ENCODE measurements around the gene ADSS2. TPM values are rescaled to one million over a fixed set of nuclear protein-coding genes. Genes with fewer than 3 reads are reported as not detected.

The ADSS2 gene
- polyA plus RNA-seq, 3 donors, result 24.4 to 33.5 (median 26.3) TPM

DNA sequence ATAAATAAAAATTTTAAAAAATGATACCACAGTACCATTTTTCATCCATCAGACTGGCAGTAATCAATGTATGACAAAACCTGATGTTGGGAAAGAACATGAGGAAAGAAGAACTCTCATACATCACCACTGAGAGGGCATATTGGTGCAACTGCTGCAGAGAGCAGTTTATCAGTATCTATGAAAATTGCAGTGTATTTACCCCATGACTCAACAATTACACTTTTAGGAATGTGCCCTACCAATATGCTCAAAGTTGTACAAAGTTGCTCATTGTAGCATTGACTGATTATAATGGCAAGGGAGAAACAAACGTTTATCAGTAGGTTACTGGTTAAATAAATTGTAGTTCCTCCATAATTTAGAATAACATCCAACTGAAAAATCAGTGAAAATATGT is 46.1 kb upstream of the ADSS2 start:
- intact Hi-C loops (cut with micrococcal nuclease), result no loop called here
- H3K4me3 Mint-ChIP-seq, result no peak overlapping the region
- peaks cover 0 to 14% (median 10%) of the 10 kb centered on the region in 7 donors for H3K9me3 Mint-ChIP-seq
- H3K36me3 Mint-ChIP-seq, result no peaks in the 10 kb centered on the region
- H3K27me3 Mint-ChIP-seq (ENCODE audit: low read depth in 3 of 3), result peaks cover 0 to 2% (median 0%) of the 10 kb centered on the region in 3 donors
- Histone ChIP-seq H3K9ac (ENCODE audit: insufficient read depth, low read length, poor library complexity, severe bottlenecking) (no peak overlapping the region), H3K4me1 (ENCODE audit: control insufficient read depth in 1 of 2, insufficient read depth in 2 of 2, low read length in 2 of 2) (no peaks in the 10 kb centered on the region), H3K4me3 (replicated peaks in 1 of 3; ENCODE audit: low read depth in 2 of 3, low read length in 3 of 3) (no peak overlapping the region), H3K27ac (ENCODE audit: low read depth in 1 of 2, low read length in 2 of 2) (no peak overlapping the region), H3K79me2 (ENCODE audit: insufficient read depth, low read length) (no peaks in the 10 kb centered on the region), H4K20me1 (ENCODE audit: insufficient read depth, low read length) (no peaks in the 10 kb centered on the region), H3K9me3 (replicated peaks in 1 of 2; ENCODE audit: control insufficient read depth in 1 of 2, insufficient read depth in 1 of 2, low read length in 2 of 2) (no peaks in the 10 kb centered on the region), H2AFZ (ENCODE audit: insufficient read depth, low read depth, low read length, poor library complexity, severe bottlenecking) (no peak overlapping the region), H3K36me3 (replicated peaks in 1 of 2; ENCODE audit: control insufficient read depth in 1 of 2, insufficient read depth in 2 of 2, low read length in 2 of 2) (no peaks in the 10 kb centered on the region), H3K27me3 (ENCODE audit: control insufficient read depth in 2 of 2, insufficient read depth in 2 of 2, low read length in 2 of 2) (no peaks in the 10 kb centered on the region), H3K4me2 (replicated peaks; ENCODE audit: extremely low read depth, low read length, poor library complexity, severe bottlenecking) (no peak overlapping the region)
- TF ChIP-seq, protein P1, sequence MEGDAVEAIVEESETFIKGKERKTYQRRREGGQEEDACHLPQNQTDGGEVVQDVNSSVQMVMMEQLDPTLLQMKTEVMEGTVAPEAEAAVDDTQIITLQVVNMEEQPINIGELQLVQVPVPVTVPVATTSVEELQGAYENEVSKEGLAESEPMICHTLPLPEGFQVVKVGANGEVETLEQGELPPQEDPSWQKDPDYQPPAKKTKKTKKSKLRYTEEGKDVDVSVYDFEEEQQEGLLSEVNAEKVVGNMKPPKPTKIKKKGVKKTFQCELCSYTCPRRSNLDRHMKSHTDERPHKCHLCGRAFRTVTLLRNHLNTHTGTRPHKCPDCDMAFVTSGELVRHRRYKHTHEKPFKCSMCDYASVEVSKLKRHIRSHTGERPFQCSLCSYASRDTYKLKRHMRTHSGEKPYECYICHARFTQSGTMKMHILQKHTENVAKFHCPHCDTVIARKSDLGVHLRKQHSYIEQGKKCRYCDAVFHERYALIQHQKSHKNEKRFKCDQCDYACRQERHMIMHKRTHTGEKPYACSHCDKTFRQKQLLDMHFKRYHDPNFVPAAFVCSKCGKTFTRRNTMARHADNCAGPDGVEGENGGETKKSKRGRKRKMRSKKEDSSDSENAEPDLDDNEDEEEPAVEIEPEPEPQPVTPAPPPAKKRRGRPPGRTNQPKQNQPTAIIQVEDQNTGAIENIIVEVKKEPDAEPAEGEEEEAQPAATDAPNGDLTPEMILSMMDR (IDR thresholded peaks at IDR 0.05), result no peak
- H3K27ac Mint-ChIP-seq, result no peak overlapping the region
- WGBS (ENCODE audit: insufficient coverage), result no CpG with 5 or more reads among the region's 1 CpG
- no peaks in the 10 kb centered on the region for H3K4me1 Mint-ChIP-seq
- no peak for DNase-seq

DNA sequence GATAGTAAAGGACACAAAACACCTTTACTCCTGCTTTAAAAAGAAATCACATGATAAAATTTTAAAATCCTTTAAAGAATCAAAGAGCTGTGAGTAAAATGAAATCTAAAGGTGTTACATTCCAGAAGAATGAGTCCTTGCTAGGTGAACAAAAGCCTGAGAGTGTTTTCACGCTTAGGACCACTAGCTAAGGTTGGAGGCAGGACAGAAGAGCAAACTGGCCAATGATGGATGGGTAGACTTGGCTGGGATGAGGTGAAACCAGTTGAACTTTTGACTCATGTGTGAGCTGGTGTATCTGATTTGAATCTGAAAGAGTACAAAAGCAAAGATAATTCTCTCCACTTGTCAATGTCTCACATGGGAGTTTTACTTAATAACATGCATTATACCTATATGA is 44.5 kb upstream of the ADSS2 start:
- no peaks in the 10 kb centered on the region for H3K79me2 ChIP-seq (ENCODE audit: insufficient read depth, low read length)
- no peak overlapping the region for H3K4me3 ChIP-seq (replicated peaks in 1 of 3; ENCODE audit: low read depth in 2 of 3, low read length in 3 of 3)
- no peaks in the 10 kb centered on the region for H4K20me1 ChIP-seq (ENCODE audit: insufficient read depth, low read length)
- no peaks in the 10 kb centered on the region for H3K36me3 ChIP-seq (replicated peaks in 1 of 2; ENCODE audit: control insufficient read depth in 1 of 2, insufficient read depth in 2 of 2, low read length in 2 of 2)
- Mint-ChIP-seq H3K36me3 (no peaks in the 10 kb centered on the region), H3K27ac (no peak overlapping the region), H3K27me3 (ENCODE audit: low read depth in 3 of 3) (peaks cover 0 to 2% (median 0%) of the 10 kb centered on the region in 3 donors), H3K9me3 (peaks cover 3 to 14% (median 10%) of the 10 kb centered on the region in 7 donors), H3K4me3 (no peak overlapping the region), H3K4me1 (no peaks in the 10 kb centered on the region)
- no peaks in the 10 kb centered on the region for H3K27me3 ChIP-seq (ENCODE audit: control insufficient read depth in 2 of 2, insufficient read depth in 2 of 2, low read length in 2 of 2)
- WGBS (ENCODE audit: insufficient coverage), result 100% methylated on average over 1 of the region's 1 CpG
- H3K4me1 ChIP-seq (ENCODE audit: control insufficient read depth in 1 of 2, insufficient read depth in 2 of 2, low read length in 2 of 2), result no peaks in the 10 kb centered on the region
- no peaks in the 10 kb centered on the region for H3K9me3 ChIP-seq (replicated peaks in 1 of 2; ENCODE audit: control insufficient read depth in 1 of 2, insufficient read depth in 1 of 2, low read length in 2 of 2)
- H3K27ac ChIP-seq (ENCODE audit: low read depth in 1 of 2, low read length in 2 of 2), result no peak overlapping the region
- no peak overlapping the region for H3K4me2 ChIP-seq (replicated peaks; ENCODE audit: extremely low read depth, low read length, poor library complexity, severe bottlenecking)
- no peak overlapping the region for H2AFZ ChIP-seq (ENCODE audit: insufficient read depth, low read depth, low read length, poor library complexity, severe bottlenecking)
- TF ChIP-seq, protein P1 (IDR thresholded peaks at IDR 0.05), result no peak
- H3K9ac ChIP-seq (ENCODE audit: insufficient read depth, low read length, poor library complexity, severe bottlenecking), result no peak overlapping the region
- DNase-seq, result no peak
- intact Hi-C loops (cut with micrococcal nuclease), result no loop called here

Measured in CD14-positive monocyte (primary cell).